Endodermal cell (in vitro differentiated cells): Measurements from ENCODE around the gene PPIB. TPM values are rescaled to one million over a fixed set of nuclear protein-coding genes. Genes with fewer than 3 reads are reported as not detected.

Source experiments
- DNase-seq: peaks from one replicate; pipeline ENCODE4 v3.0.0-alpha.2; 2017
- H3K27ac ChIP-seq: 2 replicates; pipeline ENCODE4 v1.5.1; 2013; ENCODE audit warnings: mild to moderate bottlenecking, low read depth, low read length, moderate library complexity
- H3K27me3 ChIP-seq: 2 replicates; pipeline ENCODE4 v1.6.1; 2013; ENCODE audit warnings: mild to moderate bottlenecking, low read length, moderate library complexity; ENCODE audit not compliant: insufficient read depth, control insufficient read depth, poor library complexity, severe bottlenecking
- H3K36me3 ChIP-seq: 2 replicates; pipeline ENCODE4 v1.7.0; 2013; ENCODE audit warnings: mild to moderate bottlenecking, low read length, moderate library complexity; ENCODE audit not compliant: control insufficient read depth, insufficient read depth
- H3K4me1 ChIP-seq: one replicate; pipeline ENCODE4 v1.7.0; 2013; ENCODE audit warnings: low read length; ENCODE audit not compliant: control insufficient read depth, insufficient read depth
- H3K4me3 ChIP-seq: 2 replicates; pipeline ENCODE4 v1.5.1; 2013; ENCODE audit warnings: mild to moderate bottlenecking, low read length, moderate library complexity
- H3K9ac ChIP-seq: 2 replicates; pipeline ENCODE4 v1.6.1; 2013; ENCODE audit warnings: mild to moderate bottlenecking, low read length, moderate library complexity; ENCODE audit not compliant: poor library complexity, severe bottlenecking; ENCODE audit errors: extremely low read depth
- H3K9me3 ChIP-seq: 2 replicates; pipeline ENCODE4 v1.6.1; 2013; ENCODE audit warnings: mild to moderate bottlenecking, low read length, moderate library complexity; ENCODE audit not compliant: control insufficient read depth
- H3K27ac Mint-ChIP-seq: 2 replicates; pipeline ENCODE4 v1.8.0; 2020; ENCODE audit warnings: mixed read lengths
- H3K27me3 Mint-ChIP-seq: 2 replicates; pipeline ENCODE4 v1.8.0; 2021; ENCODE audit warnings: mild to moderate bottlenecking, mixed read lengths; ENCODE audit not compliant: insufficient read depth
- H3K36me3 Mint-ChIP-seq: 2 replicates; pipeline ENCODE4 v1.8.0; 2020; ENCODE audit warnings: low read depth, mixed read lengths
- H3K4me1 Mint-ChIP-seq: 2 replicates; pipeline ENCODE4 v1.8.0; 2020; ENCODE audit warnings: mixed read lengths
- H3K4me3 Mint-ChIP-seq: 2 replicates; pipeline ENCODE4 v1.8.0; 2020; ENCODE audit warnings: mild to moderate bottlenecking, moderate library complexity, mixed read lengths
- H3K9me3 Mint-ChIP-seq: 2 replicates; pipeline ENCODE4 v1.8.0; 2020; ENCODE audit warnings: mild to moderate bottlenecking, mixed read lengths
- WGBS, 2 experiments: methylation state at CpG; one replicate each; pipeline versions ENCODE4 v1.1.5 to v1.1.7; 2013; ENCODE audit warnings: missing lambda C conversion rate in 2 of 2, mixed read lengths in 1 of 2; ENCODE audit not compliant: insufficient coverage in 1 of 2, insufficient read length in 1 of 2; 5-methylcytosine and 5-hydroxymethylcytosine counted together
- total RNA-seq, 2 donors: library from RNA; stranded (reverse); fragmentation: NEBNext Ultra II Directional in 1 of 2; extraction: Animal tissue kit (Norgen Biotek cat#: 25700) in 1 of 2; gene quantifications; 2 replicates in 1 of 2; 3 replicates in 1 of 2; pipeline ENCODE4 v1.2.1, GENCODE V29; 2021
- TF ChIP-seq, protein P1 (sequence below): fragments of 200-600 bp; sonication (generic); conservative IDR thresholded peaks from 2 replicates; pipeline ENCODE4 v1.5.0; 2021; ENCODE audit warnings: antibody characterized with exemption, mild to moderate bottlenecking

PPIB gene
- total RNA-seq, 2 donors from 2014 or later: 551 to 652 TPM

DNA sequence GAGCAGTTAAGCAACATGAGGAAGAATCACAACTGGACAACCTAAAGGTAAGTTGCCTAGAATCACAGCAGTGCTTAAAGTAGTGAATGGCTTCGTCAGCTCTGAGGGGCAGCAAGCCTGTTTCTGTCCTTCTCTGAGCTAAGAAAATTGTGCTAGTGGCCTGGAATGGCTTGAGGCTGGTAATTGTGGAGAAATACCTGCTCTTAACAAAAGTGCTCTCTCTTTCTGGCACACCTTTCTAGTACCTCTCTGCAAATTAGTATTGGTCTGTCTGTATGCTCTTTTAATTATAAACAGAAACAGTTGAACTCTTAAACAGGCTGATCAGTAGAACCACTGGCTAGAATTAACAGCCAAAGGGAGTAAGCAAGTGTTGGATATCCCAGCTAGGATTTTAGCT is 55.5 kb downstream of the PPIB start:
- no peak overlapping the region for H3K4me3 Mint-ChIP-seq
- H3K4me1 Mint-ChIP-seq: peaks cover 14% of the 10 kb centered on the region
- DNase-seq: no peak
- TF ChIP-seq, protein P1, sequence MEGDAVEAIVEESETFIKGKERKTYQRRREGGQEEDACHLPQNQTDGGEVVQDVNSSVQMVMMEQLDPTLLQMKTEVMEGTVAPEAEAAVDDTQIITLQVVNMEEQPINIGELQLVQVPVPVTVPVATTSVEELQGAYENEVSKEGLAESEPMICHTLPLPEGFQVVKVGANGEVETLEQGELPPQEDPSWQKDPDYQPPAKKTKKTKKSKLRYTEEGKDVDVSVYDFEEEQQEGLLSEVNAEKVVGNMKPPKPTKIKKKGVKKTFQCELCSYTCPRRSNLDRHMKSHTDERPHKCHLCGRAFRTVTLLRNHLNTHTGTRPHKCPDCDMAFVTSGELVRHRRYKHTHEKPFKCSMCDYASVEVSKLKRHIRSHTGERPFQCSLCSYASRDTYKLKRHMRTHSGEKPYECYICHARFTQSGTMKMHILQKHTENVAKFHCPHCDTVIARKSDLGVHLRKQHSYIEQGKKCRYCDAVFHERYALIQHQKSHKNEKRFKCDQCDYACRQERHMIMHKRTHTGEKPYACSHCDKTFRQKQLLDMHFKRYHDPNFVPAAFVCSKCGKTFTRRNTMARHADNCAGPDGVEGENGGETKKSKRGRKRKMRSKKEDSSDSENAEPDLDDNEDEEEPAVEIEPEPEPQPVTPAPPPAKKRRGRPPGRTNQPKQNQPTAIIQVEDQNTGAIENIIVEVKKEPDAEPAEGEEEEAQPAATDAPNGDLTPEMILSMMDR: no peak
- peaks cover 2% of the 10 kb centered on the region for H3K36me3 Mint-ChIP-seq
- no peak overlapping the region for H3K27ac Mint-ChIP-seq
- Histone ChIP-seq H3K9me3 (no peaks in the 10 kb centered on the region), H3K27me3 (no peaks in the 10 kb centered on the region), H3K4me3 (no peak overlapping the region), H3K9ac (no peak overlapping the region), H3K27ac (no peak overlapping the region), H3K4me1 (peaks cover 8% of the 10 kb centered on the region), H3K36me3 (no peaks in the 10 kb centered on the region)
- H3K9me3 Mint-ChIP-seq: no peaks in the 10 kb centered on the region
- no peaks in the 10 kb centered on the region for H3K27me3 Mint-ChIP-seq
- WGBS, 2 experiments: 80 to 86% methylated on average over 1 of the region's 1 CpG

Other genes with a start within 250 kb of the PPIB start
- gene DAPK2, start 116.5 kb downstream of the PPIB start, total RNA-seq: 1 to 10 TPM; 2.4 to 2.6 TPM
- gene CIAO2A, start 69.2 kb downstream of the PPIB start, total RNA-seq: 10 to 100 TPM; 54.6 to 63.2 TPM
- 10 to 100 TPM; 54.5 to 63.0 TPM for gene SNX1, start 67.0 kb downstream of the PPIB start, total RNA-seq
- 1 to 10 TPM; 1.6 to 2.6 TPM for gene SNX22, start 11.3 kb downstream of the PPIB start, total RNA-seq
- 10 to 100 TPM; 24.5 to 31.4 TPM for gene CSNK1G1, start 193.2 kb upstream of the PPIB start, total RNA-seq
- gene PCLAF, start 218.4 kb upstream of the PPIB start, total RNA-seq: 10 to 100 TPM; 28.9 to 78.0 TPM
- 10 to 100 TPM; 26.5 to 29.1 TPM for gene TRIP4, start 224.8 kb upstream of the PPIB start, total RNA-seq